Body of pancreas (tissue), 4 donors: ENCODE data around the gene DGKD.

Experiments
- POLR2A ChIP-seq, 3 donors: fragments of 450-650 bp; IDR thresholded peaks; one replicate each; pipeline ENCODE4 v1.6.1; 2016; ENCODE audit warnings: antibody characterized with exemption in 3 of 3, mild to moderate bottlenecking in 2 of 3
- TF ChIP-seq, protein P1 (sequence below), 7 experiments: fragments of 450-650 bp in 4 of 7; fragments of 200-600 bp in 3 of 7; sonication (generic) in 3 of 7; IDR thresholded peaks; one replicate each; pipeline ENCODE4 v1.5.1; 2016 to 2019; ENCODE audit warnings: antibody characterized with exemption in 7 of 7

DNA sequence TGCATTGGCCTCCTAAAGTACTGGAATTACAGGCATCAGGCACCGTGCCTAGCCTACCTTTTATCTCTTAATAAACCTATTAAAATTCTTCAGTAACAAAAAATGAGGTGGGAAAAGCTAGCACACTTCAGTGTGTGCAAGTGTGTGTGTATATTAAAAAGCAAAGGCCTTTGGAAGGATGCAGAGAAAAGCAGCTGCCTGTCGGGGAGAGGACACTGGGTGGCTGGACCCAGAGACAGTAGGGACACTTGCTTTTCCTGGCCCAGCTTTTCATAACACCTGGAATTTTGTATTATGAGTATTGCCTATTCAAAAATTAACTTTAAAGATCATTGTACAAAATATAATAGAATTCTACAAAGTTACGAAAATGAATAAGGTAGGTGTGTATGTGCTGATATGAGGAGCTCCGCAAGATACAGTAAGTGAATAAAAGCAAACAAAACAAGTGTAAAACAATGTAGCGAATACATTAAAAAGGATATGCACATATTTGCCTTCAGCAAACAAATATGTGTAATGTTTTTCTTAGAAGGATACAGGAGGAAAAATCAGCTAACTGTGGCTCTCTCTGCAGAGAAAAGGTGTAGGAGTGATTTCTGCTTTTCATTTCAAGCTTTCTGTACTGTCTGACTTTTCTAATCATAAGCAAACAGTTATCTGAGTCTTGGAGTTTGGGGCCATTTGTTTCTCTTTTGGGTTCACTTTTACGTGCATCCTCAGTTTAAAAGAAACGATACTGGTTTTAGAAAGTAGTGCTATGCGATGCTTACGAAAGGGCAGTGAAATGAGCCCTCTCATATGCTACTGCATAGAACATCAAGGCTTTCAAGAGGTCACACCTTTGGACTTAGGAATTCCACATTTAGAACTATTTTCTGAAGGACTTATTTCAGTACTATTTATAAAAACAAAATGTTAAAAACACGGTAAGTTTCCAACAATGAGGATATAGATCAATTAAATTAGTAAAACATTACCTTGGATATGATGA is 141.5 kb downstream of the DGKD start:
- no peak for TF ChIP-seq POLR2A (IDR thresholded peaks at IDR 0.05)
- TF ChIP-seq, protein P1, sequence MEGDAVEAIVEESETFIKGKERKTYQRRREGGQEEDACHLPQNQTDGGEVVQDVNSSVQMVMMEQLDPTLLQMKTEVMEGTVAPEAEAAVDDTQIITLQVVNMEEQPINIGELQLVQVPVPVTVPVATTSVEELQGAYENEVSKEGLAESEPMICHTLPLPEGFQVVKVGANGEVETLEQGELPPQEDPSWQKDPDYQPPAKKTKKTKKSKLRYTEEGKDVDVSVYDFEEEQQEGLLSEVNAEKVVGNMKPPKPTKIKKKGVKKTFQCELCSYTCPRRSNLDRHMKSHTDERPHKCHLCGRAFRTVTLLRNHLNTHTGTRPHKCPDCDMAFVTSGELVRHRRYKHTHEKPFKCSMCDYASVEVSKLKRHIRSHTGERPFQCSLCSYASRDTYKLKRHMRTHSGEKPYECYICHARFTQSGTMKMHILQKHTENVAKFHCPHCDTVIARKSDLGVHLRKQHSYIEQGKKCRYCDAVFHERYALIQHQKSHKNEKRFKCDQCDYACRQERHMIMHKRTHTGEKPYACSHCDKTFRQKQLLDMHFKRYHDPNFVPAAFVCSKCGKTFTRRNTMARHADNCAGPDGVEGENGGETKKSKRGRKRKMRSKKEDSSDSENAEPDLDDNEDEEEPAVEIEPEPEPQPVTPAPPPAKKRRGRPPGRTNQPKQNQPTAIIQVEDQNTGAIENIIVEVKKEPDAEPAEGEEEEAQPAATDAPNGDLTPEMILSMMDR (IDR thresholded peaks at IDR 0.05) = no peak
